GM12878 (cell line): Measurements from ENCODE around the gene PSMA8.

Experiments used
- CBX3 ChIP-seq: fragments of 200-600 bp; sonication (generic); IDR thresholded peaks from 2 replicates; pipeline ENCODE4 v1.6.1; 2016; ENCODE audit warnings: low read depth, borderline replicate concordance
- CTCF ChIP-seq, 3 experiments: IDR thresholded peaks in 2 of 3; conservative IDR thresholded peaks in 1 of 3; 2 replicates each; pipeline ENCODE4 v1.5.1; 2011; ENCODE audit warnings: low read depth in 3 of 3, low read length in 3 of 3, mild to moderate bottlenecking in 3 of 3, control low read depth in 2 of 3, moderate library complexity in 2 of 3, inconsistent platforms in 1 of 3, mixed read lengths in 1 of 3; ENCODE audit not compliant: control insufficient read depth in 2 of 3, insufficient read depth in 1 of 3; ENCODE audit errors: extremely low read depth in 1 of 3
- ETV6 ChIP-seq, 2 experiments: fragments of 450-650 bp in 1 of 2; IDR thresholded peaks in 1 of 2; conservative IDR thresholded peaks in 1 of 2; 2 replicates each; pipeline ENCODE4 v1.6.1; 2014; ENCODE audit warnings: antibody characterized with exemption in 1 of 2, borderline replicate concordance in 1 of 2, low read depth in 1 of 2, mild to moderate bottlenecking in 1 of 2, moderate library complexity in 1 of 2
- JUND ChIP-seq: IDR thresholded peaks from 2 replicates; pipeline ENCODE4 v1.6.1; 2012; ENCODE audit warnings: low read depth, mild to moderate bottlenecking, low read length, improper control_type of control experiment, moderate library complexity
- NRF1 ChIP-seq: conservative IDR thresholded peaks from 2 replicates; pipeline ENCODE4 v1.6.1; 2011; ENCODE audit warnings: mild to moderate bottlenecking, low read depth, low read length, improper control_type of control experiment
- POLR2A ChIP-seq: IDR thresholded peaks from 2 replicates; pipeline ENCODE4 v1.6.1; 2011; ENCODE audit warnings: low read depth, mild to moderate bottlenecking, low read length
- SREBF1 ChIP-seq: IDR thresholded peaks from 2 replicates; pipeline ENCODE4 v1.6.1; 2012; ENCODE audit warnings: mild to moderate bottlenecking, low read length
- ZZZ3 ChIP-seq: IDR thresholded peaks from 2 replicates; pipeline ENCODE4 v1.6.1; 2011; ENCODE audit warnings: low read depth; ENCODE audit not compliant: control insufficient read depth, insufficient read length

GRCh38 chr18:26097563-26097962 is 36.1 kb upstream of the PSMA8 start:
- TF ChIP-seq POLR2A (no peak), ETV6 (conservative IDR thresholded peaks at IDR 0.05 in 1 of 2, IDR thresholded peaks at IDR 0.05 in 1 of 2; ENCODE audit: borderline replicate concordance in 1 of 2, low read depth in 1 of 2) (no peak), ZZZ3 (no peak), CBX3 (no peak), NRF1 (no peak), CTCF (IDR thresholded peaks at IDR 0.05 in 2 of 3, conservative IDR thresholded peaks at IDR 0.05 in 1 of 3; ENCODE audit: control insufficient read depth in 2 of 3, extremely low read depth in 1 of 3, insufficient read depth in 1 of 3, low read depth in 3 of 3, low read length in 3 of 3) (no peak), SREBF1 (no peak), JUND (no peak)
